Endometrial microvascular endothelial cells (primary cell): ENCODE data around the gene C10orf90. TPM values are rescaled to one million over a fixed set of nuclear protein-coding genes. Genes with fewer than 3 reads are reported as not detected.

Source experiments
- in situ Hi-C: cut with HindIII; loops from 2 replicates; pipeline ENCODE4 v1.10.0; 2017; ENCODE audit warnings: low sequenced_read_pairs, low pct_unique_long_range_greater_than_20kb; ENCODE audit errors: inconsistent ontology term
- total RNA-seq: library from RNA; depleted of rRNA; stranded (reverse); fragments of >200 nt; gene quantifications from one replicate; pipeline ENCODE4 v1.2.3, GENCODE V29; 2015; ENCODE audit errors: inconsistent ontology term

Gene C10orf90
- total RNA-seq, 1 donor from 2014 or later = not detected

DNA sequence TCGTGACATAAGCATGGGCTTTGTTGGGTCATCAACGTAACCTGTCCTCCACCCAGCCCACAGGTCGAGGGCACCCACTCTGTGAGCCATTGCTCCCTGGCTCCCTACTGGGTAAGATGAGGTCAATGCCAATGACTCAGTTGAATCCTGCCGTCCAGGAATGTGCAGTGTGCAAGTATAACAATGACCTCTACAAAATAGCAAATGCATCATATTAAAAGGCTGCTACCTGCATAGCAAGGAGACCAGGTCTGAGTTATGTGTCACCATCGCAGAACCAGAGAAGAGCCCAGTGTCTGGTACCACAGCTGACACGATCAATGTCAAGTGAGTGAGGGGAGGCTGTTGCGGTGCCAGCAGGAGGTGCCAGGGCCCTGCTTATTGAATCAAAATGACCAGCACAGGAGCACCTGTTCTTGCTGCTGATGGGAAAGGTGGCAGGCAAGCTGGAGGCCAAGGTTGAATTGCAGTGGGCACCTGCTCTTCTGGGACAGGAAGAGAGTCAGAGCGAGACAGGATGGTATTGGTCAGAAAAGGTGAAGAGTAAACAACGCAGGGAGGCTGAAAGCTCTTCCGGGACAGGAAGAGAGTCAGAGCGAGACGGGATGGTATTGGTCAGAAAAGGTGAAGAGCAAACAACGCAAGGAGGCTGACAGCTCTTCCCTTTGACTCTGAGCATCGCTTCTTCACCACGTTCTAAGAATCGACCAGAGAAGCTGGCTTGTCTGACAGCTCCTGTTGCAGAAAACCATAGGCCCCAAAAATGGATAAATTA lies 173.5 kb downstream of the C10orf90 start:
- in situ Hi-C loops = no loop called here

DNA sequence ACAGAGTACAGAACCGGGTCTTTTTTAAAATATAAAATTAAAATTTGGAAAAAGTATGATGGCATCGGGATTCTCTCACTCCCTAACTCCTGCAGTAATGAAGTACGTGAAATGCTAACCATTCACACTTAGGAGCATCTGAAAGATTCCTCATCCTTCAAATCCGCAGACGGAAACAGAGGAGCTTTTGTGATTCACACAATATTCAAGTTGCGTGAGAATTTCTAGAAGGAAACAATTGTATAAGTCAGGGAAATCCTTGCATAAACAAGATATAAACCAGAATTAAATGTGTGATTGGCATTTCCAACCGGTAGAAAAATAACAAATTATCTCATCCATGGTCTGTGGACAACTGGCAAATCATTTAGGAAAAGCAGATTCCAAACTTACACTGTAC lies 179.0 kb downstream of the C10orf90 start:
- in situ Hi-C loops = no loop called here

- in situ Hi-C loops = no loop called here
Observed at GRCh38 chr10:126481181-126481580, 189.3 kb downstream of the C10orf90 start.

GRCh38 chr10:126480648-126481047 lies 189.8 kb downstream of the C10orf90 start:
- in situ Hi-C loops = no loop called here

- in situ Hi-C loops = no loop called here
Observed at GRCh38 chr10:126479280-126479895, 191.1 kb downstream of the C10orf90 start.

DNA sequence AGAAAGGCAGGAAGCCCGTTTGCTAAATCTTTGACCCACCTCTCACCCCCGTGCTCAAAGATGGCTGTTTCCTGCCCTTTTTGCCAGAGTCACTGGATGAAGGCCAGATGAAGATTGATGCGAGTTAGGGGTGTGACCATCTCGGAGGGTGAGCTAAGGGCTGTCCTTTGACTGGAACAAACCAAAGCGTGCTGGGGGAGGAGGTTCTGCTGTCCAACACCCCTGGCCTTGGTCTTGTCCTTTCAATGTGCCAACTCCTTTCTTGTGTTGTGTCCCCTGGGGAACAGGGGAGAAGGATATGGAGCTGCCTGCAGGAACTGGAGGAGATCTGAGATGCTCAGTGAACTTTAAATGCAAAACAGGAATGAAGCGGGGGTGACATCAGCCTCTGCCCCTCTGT lies 191.9 kb downstream of the C10orf90 start:
- in situ Hi-C loops = no loop called here

GRCh38 chr10:126476246-126476645 lies 194.2 kb downstream of the C10orf90 start:
- in situ Hi-C loops = no loop called here

DNA sequence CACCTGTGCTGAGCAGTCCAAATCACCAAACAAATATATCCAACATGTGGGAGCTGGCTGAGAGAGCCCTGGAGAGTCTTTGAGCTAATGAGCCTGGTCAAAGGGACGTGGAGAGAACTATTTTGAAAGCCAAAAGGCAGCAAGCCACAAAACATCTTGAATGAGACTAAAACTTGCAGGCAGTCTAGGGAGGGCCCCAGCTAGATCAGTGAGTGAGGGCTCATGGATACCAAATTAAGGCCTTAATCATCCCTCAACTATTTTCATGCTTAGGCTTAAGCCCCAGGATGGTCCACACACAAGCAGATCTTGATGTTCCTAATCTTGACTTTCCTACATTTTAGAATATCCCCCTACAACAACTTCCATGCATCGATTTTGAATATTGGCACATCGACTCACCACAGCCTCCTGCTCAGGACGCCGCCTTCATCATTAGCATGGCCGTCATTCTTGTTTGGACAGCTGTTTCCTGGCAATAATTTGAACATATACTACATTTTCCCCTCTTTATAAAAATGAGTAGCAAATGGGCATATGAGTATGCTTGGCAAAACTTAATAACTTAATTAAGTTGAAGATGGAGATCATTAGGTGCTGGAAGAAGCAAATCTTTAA lies 195.3 kb downstream of the C10orf90 start:
- in situ Hi-C loops = no loop called here

- in situ Hi-C loops = no loop called here
Observed at GRCh38 chr10:126474031-126474430, 196.5 kb downstream of the C10orf90 start.

DNA sequence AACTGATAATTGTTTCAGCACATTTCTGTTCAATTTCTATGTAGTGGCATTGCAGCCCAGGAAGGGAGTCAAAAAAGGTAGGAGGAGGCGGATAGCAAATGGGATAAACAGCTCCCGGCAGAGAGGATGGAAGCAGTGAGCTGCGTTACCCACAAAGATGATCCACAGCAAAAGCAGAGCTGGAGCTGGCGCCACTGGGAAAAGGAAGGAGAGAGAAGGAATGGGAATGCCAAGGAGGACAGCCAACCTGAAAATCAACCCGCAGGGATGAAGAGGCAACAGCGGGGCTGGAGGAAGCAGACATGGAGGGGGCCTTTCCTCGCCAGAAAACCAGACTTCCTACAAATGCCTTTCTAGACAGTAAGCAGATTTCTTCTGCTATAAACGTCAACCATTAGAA lies 199.5 kb downstream of the C10orf90 start:
- in situ Hi-C loops = no loop called here

- in situ Hi-C loops = no loop called here
Observed at GRCh38 chr10:126469692-126470091, 200.8 kb downstream of the C10orf90 start.

- in situ Hi-C loops = no loop called here
Observed at GRCh38 chr10:126468876-126469643, 201.4 kb downstream of the C10orf90 start.

DNA sequence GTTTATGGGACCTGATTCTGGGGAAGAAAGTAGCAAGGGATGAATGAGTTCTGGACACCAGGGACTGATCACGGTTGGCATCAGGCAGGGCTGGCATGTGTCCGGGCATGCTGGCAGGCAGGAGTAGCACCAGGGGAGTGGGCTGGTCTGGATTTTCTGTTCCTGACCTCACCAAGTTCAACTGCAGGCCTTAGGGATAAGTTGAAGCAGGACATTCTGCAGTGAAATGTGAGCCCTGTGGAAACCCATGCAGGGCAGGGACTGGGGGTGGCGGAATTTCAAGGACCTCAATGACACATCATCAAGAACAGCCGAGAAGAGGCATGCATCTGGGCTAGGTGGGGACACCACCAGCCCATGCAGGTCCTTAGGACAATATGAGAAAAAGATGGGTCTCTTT lies 202.0 kb downstream of the C10orf90 start:
- in situ Hi-C loops = no loop called here

DNA sequence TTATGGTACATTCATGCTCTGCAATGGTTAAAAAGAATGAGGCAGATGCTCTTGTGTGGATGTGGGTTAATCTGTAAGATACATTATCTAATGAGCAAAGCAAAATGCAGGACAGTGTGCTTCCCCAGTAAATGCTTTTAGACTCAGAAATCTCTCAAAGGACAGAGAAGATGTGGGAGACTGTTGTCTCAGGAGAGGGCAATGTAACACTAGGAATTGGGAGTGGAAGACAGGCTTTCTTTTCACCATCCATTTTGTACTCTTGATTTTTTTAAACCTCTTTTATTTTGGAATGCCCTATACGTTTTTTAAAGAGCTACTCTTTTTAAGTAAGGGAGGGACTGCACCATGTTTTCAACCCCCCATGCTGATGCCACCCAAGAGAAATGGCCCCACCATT lies 204.7 kb downstream of the C10orf90 start:
- in situ Hi-C loops = no loop called here

DNA sequence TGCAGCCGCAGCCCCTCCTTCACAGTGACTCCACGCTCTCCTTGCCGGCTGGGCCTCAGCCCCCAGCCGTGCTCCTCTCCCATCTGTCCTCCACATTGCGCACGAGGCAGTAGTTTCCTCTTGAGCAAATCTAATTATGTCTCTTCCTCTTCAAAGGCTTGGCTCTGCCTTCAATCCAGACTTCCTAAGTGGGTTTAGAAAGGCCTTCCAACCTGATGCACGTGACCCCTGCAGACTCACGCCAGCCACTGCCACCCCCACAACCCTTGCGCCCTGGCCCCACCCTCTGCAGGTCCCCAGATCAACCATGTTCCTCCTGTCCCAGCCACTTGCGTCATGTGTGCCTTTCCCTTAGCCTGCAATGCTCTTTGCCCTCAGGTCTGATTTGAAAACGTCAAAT lies 207.2 kb downstream of the C10orf90 start:
- in situ Hi-C loops = no loop called here

- in situ Hi-C loops = no loop called here
Observed at GRCh38 chr10:126461289-126461940, 209.1 kb downstream of the C10orf90 start.

DNA sequence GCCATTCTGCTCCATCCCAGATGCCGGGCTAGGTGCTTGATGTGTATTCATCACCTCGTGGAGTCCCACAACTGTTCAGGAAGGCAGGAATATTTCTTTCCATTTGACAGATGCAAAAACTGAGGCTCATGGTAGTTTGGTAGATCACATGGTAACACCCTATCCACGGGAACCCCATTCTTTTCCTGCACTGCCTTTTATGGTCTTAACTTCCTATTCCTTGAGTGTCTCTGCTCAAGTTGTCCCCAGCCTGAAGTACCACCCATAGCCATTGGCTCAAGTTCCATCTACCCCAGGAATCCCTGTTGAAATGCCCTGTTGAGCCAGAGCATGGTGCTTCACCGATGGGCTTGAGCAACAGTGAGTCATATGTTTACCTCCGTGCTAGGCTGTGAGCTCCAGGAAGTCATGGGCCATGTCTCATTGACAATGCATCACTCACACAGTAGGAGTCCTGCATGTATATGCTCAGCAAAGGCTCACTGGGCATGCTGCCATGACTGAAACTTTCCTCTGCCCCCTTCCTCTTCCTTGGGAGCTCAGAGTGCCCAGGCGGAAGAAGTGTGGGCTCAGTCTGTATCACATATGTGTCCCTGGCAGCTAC lies 210.5 kb downstream of the C10orf90 start:
- in situ Hi-C loops = no loop called here

DNA sequence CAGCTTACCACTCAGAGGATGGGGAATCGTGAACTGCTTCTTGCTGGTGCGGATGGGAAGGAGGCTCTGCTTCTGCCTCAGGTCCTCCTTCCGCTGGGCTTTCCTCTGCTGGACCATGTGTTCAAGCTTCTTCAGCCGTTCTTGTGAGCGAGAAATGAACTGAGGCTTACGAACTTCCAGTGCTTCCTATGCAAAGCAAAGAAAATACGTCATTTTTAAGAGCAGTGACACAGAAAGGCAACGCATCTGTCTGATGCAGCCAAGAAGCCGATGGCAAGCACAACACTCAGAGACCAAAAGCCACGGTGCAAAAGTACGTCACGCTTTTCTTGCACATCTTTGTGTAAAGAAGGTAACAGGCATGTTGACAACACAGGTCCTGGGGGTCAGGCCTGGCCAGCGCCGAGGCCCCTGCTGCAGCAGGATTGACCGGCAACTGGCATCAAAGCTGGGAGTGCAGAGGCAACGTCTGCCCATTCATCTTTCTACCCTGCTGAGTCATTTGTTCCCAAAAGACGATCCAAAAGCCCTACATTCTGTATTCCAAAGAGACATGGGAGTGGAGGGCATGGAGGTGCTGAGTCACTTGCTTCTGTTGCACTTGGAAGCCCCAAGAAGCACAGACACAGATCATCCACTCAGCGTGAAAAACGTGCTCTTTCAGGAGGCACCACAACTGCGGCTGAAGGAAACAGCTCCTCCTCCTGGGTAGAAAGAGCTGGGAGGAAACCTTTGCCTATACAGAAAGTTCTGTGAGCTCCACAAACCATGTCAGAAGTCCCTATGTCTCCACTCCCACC lies 211.3 kb downstream of the C10orf90 start:
- in situ Hi-C loops = no loop called here
